Upper lobe of right lung (tissue), 1 donor: Measurements from ENCODE around the gene PRDM15. TPM values are rescaled to one million over a fixed set of nuclear protein-coding genes. Genes with fewer than 3 reads are reported as not detected.

ENCODE experiments used
- ATAC-seq: fragments of 200-7000 bp; cut with Tn5 transposase; one replicate; pipeline ENCODE4 v1.9.1; 2020; ENCODE audit warnings: mild to moderate bottlenecking, moderate library complexity
- DNase-seq: peaks from one replicate; pipeline ENCODE4 v3.0.0-alpha.2; 2020
- H3K27ac ChIP-seq: fragments of 200-600 bp; one replicate; pipeline ENCODE4 v1.8.0; 2022
- H3K27me3 ChIP-seq: fragments of 200-600 bp; one replicate; pipeline ENCODE4 v1.8.0; 2022; ENCODE audit warnings: mild to moderate bottlenecking
- H3K36me3 ChIP-seq: fragments of 200-600 bp; one replicate; pipeline ENCODE4 v1.8.0; 2022
- H3K4me1 ChIP-seq: fragments of 200-600 bp; one replicate; pipeline ENCODE4 v1.8.0; 2022
- H3K4me3 ChIP-seq: fragments of 200-600 bp; one replicate; pipeline ENCODE4 v1.8.0; 2022; ENCODE audit warnings: mild to moderate bottlenecking
- H3K9me3 ChIP-seq: fragments of 200-600 bp; one replicate; pipeline ENCODE4 v1.8.0; 2022
- intact Hi-C: fragments of 100-400 bp; cut with DNase I; formaldehyde crosslinking; loops from one replicate; pipeline ENCODE4 v1.11.0; 2022
- total RNA-seq: library from RNA; stranded (reverse); fragmentation: NEBNext Ultra II Directional; extraction: Animal tissue kit (Norgen Biotek cat#: 25700); gene quantifications from one replicate; pipeline ENCODE4 v1.2.1, GENCODE V29; 2021
- TF ChIP-seq, protein P1 (sequence below): fragments of 200-600 bp; IDR thresholded peaks from one replicate; pipeline ENCODE4 v1.8.0; 2022; ENCODE audit warnings: antibody characterized with exemption
- donor health status: DM: no; HTN: yes; CAD: no; lungs with severe emphysema.

The PRDM15 gene
- total RNA-seq, 1 donor from 2014 or later, result 7.4 TPM

DNA sequence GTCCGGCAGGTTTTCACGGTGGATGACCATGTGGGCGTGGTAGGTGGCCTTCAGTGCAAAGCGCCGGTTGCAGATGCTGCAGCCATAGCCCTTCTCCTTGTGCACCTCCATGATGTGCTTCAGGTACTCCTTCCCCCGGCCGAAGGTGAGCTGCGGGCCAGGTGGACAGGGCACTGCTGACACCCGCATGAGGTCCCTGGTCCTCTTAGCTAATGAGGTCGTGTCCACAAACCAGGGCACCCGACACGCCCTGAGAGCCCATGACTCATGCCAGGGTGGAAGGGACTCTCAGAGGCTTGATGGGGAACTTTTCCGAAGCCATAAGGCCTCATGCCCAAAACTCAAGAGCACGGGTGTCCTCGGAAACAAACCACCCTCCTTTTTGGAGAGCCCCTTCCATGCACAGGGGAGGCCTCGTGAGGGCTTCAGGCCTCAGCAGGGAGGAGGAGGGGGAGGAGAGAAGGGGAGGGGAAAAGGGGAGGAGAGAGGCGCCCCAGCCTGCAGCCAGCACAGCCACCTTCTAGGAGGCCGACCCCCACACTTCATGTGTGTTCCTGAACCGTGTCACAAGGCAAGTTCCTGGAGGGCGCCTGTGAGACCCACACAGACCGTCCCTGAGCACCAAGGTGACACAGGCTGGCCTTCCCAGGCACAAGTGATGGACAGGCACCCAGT lies 57.9 kb downstream of the PRDM15 start:
- no peaks in the 10 kb centered on the region for H3K27me3 ChIP-seq
- no peak overlapping the region for H3K4me3 ChIP-seq
- ATAC-seq, result no peak
- no peaks in the 10 kb centered on the region for H3K9me3 ChIP-seq
- TF ChIP-seq, protein P1, sequence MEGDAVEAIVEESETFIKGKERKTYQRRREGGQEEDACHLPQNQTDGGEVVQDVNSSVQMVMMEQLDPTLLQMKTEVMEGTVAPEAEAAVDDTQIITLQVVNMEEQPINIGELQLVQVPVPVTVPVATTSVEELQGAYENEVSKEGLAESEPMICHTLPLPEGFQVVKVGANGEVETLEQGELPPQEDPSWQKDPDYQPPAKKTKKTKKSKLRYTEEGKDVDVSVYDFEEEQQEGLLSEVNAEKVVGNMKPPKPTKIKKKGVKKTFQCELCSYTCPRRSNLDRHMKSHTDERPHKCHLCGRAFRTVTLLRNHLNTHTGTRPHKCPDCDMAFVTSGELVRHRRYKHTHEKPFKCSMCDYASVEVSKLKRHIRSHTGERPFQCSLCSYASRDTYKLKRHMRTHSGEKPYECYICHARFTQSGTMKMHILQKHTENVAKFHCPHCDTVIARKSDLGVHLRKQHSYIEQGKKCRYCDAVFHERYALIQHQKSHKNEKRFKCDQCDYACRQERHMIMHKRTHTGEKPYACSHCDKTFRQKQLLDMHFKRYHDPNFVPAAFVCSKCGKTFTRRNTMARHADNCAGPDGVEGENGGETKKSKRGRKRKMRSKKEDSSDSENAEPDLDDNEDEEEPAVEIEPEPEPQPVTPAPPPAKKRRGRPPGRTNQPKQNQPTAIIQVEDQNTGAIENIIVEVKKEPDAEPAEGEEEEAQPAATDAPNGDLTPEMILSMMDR, result no peak
- no peaks in the 10 kb centered on the region for H3K36me3 ChIP-seq
- H3K4me1 ChIP-seq, result peaks cover 4% of the 10 kb centered on the region
- intact Hi-C loops, result no loop called here
- DNase-seq, result no peak
- H3K27ac ChIP-seq, result no peak overlapping the region

DNA sequence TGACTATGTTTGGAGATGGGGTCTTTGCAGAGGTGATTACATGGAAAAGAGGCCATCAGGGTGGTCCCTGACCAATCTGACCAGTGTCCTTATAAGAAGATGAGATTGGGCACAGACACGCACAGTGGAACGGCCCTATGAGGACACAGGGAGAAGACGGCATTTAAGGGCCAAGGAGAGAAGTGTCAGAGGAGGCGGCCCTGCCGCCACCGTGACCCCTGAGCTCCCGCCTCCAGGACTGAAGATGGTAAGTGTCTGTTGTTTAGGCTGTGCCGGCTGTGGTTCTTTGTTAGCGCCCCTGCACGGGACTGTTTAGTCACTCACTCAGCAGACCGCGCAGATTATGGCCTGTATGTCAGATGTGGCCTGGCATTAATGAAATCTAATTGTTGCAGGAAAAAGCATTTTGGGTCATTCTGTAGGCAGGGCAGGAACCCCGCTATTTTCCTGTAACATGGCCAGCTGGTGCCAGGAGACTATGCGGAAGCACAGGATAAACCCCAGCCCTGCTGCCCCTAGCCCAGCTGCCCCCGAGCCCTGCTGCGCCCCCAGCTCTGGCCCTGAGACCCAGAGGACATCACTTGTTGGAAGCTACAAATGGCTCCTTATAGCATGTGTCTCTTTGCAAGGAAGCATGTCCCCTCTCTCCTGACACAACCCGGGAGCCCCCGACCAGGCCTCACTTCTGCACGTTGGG lies 58.6 kb downstream of the PRDM15 start:
- no peaks in the 10 kb centered on the region for H3K27me3 ChIP-seq
- no peaks in the 10 kb centered on the region for H3K36me3 ChIP-seq
- peaks cover 4% of the 10 kb centered on the region for H3K4me1 ChIP-seq
- no peak overlapping the region for H3K27ac ChIP-seq
- no peak overlapping the region for H3K4me3 ChIP-seq
- H3K9me3 ChIP-seq, result no peaks in the 10 kb centered on the region
- intact Hi-C loops, result no loop called here
- DNase-seq (peak; percentile 42), ATAC-seq (no peak)
- TF ChIP-seq, protein P1, result no peak

DNA sequence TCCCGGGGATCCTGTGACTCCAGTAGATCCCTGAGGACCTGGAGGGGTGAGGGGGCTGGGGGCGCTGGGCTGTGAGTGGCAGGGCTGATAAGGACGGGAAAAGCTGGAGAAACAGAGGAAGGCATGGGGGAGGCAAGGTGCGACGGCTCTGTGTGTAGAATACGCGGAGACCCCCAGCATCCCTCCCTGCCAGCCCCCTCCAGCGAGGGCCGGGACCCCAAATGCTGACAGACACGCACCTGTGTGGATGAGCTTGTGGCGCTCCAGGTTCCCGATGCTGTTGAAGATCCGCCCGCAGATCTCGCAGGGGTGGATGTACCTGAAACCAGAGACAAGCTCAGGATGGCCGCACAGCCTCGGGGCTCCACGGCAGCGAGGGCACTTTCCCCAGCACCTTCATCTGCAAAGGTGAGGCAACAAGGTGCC lies 59.3 kb downstream of the PRDM15 start:
- peak; percentile 48 for DNase-seq
- H3K27me3 ChIP-seq, result no peaks in the 10 kb centered on the region
- H3K36me3 ChIP-seq, result no peaks in the 10 kb centered on the region
- TF ChIP-seq, protein P1, result no peak
- no peaks in the 10 kb centered on the region for H3K9me3 ChIP-seq
- H3K4me3 ChIP-seq, result no peak overlapping the region
- no peak overlapping the region for H3K27ac ChIP-seq
- intact Hi-C loops, result loop anchor here (5.0 to 10.0 kb wide), 2 partner anchors 285 to 302 kb away; no protein-coding TSS in a partner anchor
- ATAC-seq, result no peak
- H3K4me1 ChIP-seq, result peaks cover 4% of the 10 kb centered on the region

DNA sequence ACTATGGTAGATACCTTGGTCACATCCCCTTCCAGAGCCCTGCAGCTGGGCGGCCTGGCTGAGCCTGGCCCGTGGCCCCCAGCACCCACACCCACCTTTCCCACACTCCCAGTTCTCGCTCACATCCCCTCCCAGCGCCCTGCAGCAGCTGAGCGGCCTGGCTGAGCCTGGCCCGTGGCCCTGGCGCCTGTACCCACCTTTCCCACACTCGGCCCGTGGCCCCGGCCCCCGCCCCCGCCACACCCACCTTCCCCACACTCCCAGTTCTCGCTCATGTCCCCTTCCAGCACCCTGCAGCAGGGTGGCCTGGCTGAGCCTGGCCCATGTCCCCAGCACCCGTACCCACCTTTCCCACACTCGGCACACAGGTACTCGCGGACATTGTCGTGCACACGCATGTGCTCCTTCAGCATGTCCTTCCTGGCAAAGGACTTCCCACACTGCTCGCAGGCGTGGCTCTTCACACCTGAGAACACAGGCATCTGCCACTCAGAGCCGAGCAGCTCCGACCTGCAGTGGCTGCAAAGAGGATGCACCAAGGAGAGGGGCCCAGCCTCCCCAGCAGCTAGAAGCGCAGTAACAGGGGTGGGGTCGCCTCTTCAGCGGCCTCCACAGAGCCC lies 59.8 kb downstream of the PRDM15 start:
- Histone ChIP-seq H3K4me3 (no peak overlapping the region), H3K27me3 (no peaks in the 10 kb centered on the region), H3K4me1 (peaks cover 4% of the 10 kb centered on the region), H3K9me3 (no peaks in the 10 kb centered on the region), H3K36me3 (no peaks in the 10 kb centered on the region), H3K27ac (no peak overlapping the region)
- intact Hi-C loops, result loop anchor here (5.0 to 10.0 kb wide), 2 partner anchors 285 to 303 kb away; no protein-coding TSS in a partner anchor
- DNase-seq (peak; percentile 57), ATAC-seq (no peak)
- TF ChIP-seq, protein P1, result no peak

DNA sequence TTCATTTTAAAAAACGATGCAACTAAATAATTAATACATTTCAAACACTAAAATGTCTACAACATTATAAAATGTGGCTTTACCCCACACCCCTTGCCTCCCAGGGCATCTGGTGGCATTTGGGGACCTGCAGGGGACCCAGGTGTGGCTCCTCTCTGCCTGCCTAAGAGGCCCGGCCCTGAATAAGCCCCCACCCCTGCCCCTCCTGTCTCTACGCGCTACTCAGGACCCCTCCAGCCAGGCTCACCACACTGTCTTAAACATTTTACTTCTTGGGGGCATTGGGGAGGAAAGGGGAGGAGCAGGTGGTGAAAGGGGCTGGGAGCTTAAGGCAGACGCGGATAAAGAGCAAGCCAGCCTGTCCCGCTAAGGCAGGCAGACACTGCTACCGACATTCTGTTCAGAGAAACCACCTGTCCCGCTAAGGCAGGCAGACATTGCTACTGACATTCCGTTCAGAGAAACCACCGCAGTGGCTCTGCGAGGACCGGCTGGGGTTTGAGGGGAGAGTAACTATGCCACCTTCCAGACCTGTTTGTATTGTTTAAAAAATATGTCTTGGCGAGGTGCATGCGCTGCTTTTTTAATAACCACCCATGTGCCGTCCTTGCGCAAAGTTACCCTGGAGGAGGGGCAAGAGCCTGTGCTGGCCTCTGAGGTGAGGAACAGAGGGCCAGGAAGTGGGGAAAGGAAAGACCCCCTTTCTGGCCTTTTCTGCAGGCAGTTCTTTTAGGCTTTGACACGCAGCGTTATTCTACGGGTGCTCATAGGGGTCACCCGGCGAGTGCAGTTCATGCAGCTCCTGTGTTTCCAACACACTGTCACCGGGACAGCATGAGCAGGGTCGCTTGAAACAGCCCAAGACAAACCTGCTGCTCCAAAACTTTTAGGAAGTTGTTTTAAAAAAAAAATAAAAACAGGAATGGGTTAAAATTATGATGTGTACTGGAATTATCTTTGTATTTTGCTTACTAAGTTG lies 61.0 kb downstream of the PRDM15 start:
- H3K4me3 ChIP-seq, result no peak overlapping the region
- intact Hi-C loops, result loop anchor here (5.0 to 10.0 kb wide), 2 partner anchors 287 to 304 kb away; no protein-coding TSS in a partner anchor
- peak; percentile 31 for DNase-seq

More for the DNA sequence above, 61.0 kb downstream of the PRDM15 start:
- H3K36me3 ChIP-seq, result no peaks in the 10 kb centered on the region
- TF ChIP-seq, protein P1, result no peak
- H3K9me3 ChIP-seq, result no peaks in the 10 kb centered on the region
- no peaks in the 10 kb centered on the region for H3K27me3 ChIP-seq
- no peak overlapping the region for H3K27ac ChIP-seq
- H3K4me1 ChIP-seq, result peaks cover 4% of the 10 kb centered on the region
- no peak for ATAC-seq
